KG1 (cell line): ENCODE data around the gene GLT8D1.

Experiments used
- DNase-seq: peaks from one replicate; lab custom pipeline; 2025; lab: John Stamatoyannopoulos, UW

Gene GLT8D1

GRCh38 chr3:52712291-52713212 is 7.0 kb upstream of the GLT8D1 start:
- no peak for DNase-seq

DNA sequence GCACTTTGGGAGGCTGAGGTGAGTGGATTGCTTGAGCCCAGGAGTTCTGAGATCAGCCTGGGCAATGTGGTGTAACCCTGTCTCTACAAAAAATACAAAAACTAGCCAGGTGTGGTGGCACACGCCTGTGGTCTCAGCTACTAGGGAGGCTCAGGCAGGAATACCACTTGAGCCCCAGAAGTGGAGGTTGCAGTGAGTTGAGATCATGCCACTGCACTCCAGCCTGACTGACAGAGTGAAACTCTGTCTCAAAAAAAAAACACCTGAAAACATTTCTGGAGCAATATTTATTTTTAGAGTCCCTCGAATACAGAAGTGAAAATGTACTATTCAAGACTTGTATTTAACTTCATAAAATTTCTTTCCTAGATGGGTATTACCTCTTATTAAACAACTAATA is 4.9 kb upstream of the GLT8D1 start:
- no peak for DNase-seq

DNA sequence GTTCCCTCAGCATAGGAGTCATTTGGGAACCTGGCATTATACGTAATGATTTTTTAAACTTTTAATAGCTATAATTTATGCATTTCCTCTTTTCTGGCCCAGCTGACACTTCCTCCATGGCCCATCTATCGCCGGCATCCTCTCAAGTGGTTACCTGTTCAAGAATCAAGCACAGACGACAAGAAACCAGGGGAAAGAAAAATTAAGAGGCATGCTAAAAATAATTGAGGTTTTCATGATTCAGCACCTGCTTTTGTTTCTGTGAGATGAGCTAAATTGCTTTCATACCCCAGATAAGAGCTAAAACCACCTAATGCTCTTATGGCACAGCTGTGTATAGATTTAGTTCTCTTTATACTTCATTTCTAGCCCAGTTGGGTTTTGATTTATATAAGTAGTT is 2.0 kb upstream of the GLT8D1 start:
- no peak for DNase-seq

DNA sequence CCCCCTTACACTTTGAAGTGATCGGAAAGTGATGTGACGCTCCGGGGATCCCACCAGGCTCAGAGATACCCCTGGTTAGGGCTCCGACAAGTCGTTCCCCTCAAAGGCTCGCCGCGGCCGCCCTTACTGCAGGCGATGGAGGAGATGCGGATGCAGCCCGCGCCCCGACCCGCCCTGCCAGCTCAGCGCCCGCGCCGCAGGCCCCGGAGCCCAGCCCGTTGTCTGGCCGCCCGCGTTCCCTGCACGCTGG is 228 bp downstream of the GLT8D1 start:
- DNase-seq = no peak

- no peak for DNase-seq
Measured at GRCh38 chr3:52704611-52705437, 767 bp downstream of the GLT8D1 start.

DNA sequence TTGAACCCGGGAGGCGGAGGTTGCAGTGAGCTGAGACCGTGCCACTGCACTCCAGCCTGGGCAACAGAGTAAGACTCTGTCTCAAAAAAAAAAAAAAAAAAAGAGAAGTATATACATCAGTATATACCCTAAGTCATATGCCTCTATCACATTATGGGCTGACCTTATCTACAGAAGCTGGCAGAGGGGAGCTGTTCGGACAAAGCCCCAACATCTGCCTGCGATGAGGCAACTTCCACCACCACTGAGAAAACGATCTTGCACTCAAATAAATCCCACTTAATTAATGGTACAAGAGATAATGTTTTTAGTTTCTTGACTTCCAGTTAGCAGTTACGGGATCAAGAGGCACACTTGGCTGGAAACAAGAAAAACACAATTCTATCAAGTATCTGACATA is 2.2 kb downstream of the GLT8D1 start:
- DNase-seq = no peak

DNA sequence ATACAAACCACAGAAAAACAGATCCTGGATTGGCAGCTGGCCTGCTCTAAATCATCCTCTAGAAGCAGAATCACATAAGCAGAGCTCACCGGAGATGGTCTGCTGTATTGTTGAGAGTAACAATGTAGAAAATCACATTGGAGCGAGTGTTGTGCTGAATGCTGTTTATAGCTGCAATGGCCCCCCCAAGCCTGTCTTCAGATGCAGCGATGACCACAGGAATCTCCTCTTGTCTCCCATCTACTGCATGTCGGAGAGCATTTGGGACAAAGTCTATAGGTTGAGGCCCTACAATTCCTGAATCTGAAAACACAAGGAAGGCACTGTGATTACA is 8.0 kb downstream of the GLT8D1 start:
- no peak for DNase-seq

DNA sequence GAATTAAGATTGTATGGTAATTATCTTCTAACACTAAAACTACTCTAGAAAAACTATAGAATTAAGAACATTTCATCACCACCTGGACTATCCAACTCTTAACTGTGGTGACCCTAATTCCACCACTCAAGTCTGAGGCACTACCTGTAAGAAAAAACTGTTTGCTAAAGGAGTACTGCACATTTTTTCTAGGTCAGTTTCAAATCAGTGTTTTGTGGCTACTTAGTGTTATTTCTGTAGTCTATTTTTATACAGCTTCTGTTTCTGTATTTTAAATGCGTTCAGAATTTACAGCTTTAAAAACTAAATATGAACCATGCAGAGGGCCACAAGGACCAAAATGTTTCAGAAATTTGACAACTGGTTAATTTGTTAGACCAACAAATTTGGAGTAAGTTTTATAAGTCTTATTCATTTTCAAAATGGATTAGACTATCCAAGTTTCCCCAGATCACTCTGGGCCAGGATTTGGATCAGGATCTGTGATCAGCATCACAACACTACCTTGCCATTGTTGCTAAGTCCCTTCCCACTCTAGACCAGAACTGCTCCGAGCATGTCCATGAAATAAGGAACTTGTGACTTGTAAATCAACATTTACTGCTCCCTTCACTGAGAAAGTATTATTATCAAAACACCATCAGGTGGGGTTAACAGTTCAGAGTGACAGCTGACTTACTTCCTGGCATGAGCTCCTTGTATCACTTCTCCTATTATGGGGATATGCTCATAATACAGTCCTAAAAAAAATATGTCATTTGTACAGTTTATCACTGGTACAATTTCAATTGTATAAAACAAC is 8.6 kb downstream of the GLT8D1 start:
- DNase-seq = no peak

DNA sequence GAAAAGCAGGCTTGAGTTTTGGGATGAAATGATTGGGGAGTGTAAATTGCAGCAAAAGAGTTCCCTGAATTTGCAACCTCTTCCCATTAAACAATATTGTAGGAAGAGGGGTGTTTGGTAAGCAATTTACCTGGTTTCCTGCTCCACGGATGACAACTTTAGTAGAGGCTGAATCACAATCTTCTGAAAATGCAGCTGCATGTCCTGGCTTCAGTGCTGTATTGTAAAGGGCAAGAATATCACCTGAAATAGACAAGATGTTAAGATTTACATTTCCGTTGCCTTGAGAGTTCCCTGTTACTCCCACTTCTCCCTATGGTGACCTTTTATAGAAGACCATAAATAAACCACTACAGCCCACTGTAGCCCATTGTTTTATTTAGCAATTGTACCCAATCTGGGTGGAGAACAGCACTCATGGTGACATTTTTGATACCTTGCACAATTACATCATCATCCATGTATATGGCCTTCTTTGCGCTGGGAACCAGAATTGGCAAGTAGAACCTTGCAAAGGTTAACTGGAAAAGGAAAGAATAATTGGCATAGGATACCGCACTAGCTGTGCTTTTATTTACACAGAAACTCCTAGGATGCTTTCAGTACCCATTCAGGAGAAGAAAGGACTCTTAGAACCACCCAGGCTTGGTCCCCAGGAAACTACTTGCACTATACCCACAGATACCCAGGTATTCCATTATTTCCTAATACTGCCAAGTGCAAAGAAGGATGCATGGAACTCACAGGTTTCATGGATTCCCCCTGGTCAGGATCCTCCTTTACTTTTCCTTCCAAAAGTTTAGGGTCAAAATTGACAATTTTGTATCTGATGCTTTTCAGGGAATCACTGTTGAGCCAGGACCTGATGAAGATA is 9.6 kb downstream of the GLT8D1 start:
- DNase-seq = no peak

- no peak for DNase-seq
Measured at GRCh38 chr3:52694528-52695189, 10.9 kb downstream of the GLT8D1 start.

DNA sequence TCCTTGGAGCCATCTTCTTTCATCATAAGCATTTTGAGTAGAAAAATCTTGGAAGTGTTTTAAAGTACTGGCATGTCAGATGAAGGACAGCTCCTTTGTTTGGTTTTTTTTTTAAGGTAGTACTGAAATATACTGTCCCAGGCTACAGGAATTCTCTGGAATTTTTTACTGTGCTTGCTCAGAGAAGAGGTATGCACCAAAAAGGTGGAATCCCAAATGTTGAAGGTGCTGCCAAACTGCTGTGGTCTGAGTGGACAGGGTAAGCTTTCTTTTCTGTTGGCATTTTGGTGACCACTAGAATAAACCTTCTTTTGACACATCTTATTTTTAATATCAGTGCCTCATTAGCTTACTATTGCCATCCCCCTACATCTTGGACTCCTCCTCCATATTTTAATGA is 12.5 kb downstream of the GLT8D1 start:
- no peak for DNase-seq

DNA sequence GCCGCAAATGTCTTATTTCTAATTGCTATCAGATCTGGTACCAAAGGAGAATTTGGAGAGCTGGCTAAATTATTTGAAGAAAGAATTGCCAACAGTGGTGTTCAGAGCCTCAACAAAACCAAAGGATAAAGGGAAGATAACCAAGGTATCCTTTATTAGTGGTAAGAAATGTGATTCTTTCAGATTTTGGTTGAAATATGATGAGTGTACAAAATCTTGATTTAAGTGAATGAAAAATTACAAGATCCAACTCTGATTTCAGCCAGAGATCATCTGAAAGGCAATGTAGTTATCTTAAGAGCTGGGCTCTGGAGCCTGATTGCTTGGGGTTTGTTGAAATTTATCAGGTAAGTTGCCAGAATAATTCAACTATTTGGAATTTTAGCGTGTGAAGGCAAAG is 15.0 kb downstream of the GLT8D1 start:
- DNase-seq = no peak

DNA sequence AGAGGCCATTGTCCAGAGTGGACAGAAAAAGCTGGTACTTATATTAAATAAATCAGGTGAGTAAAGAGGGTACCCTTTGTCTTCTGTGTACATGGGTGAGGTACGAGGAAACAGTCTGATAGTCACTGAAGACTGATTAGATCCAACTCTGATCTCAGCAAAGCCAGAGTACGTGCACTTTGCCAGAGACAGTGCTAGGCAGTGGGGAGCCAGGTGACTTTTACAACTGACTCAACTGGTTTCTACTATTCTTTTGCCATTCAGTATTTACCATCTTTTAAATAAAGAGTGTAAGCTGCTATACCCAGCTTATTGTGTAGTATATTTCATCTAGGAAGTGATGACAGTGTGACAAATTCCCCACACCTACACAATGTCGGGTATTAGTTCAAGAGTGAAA is 16.4 kb downstream of the GLT8D1 start:
- DNase-seq = no peak

GRCh38 chr3:52688266-52688665 is 17.3 kb downstream of the GLT8D1 start:
- DNase-seq = no peak

DNA sequence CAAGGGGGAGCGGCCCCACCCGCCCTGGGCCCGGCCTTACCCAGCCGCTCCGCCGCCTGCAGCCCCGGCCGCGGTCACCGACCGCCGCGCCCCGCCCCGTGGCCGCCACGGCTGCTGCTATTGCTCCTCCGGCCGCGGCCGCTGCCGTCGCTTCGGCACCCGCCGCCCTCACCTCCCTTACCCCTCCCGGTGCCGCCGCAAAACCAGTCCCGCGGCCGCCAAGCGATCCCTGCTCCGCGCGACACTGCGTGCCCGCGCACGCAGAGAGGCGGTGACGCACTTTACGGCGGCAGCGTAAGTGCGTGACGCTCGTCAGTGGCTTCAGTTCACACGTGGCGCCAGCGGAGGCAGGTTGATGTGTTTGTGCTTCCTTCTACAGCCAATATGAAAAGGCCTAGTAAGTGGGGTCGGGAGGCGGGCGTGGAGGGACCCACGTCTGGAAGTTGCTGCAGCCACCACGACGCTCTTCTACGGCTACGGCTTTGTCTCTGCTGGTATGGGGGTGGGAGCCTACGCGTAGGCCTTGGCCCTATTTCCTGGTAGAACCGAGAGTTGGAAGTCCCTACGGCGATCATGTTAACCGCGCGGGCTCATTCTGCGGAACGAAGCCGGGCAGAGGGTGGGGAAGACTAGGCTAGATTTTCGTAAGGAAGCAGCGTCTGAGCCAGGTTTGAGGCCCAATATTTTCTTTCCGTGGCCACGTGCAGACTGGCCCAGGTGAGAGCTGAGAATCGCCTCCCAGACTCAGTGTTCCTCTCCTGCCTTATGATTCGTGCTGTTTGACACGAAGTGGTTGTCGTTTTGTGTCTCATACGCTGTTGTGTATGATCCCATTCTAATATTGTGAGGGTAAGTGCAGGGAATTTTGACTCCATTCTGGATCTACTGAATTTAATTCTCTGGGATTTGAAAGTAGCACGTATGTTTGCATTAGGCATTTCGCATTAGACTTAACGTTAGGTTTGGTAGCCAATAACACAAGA is 19.6 kb downstream of the GLT8D1 start, which contains the start of the genes GNL3 and PBRM1:
Gene GNL3, plus strand, starts transcription at position 324 of the 983 bp plus-strand sequence. Its CDS starts 61 bp downstream, at position 385.
Gene PBRM1, minus strand, starts transcription at position 205 of the 983 bp plus-strand sequence.
- peak; percentile 90 for DNase-seq

DNA sequence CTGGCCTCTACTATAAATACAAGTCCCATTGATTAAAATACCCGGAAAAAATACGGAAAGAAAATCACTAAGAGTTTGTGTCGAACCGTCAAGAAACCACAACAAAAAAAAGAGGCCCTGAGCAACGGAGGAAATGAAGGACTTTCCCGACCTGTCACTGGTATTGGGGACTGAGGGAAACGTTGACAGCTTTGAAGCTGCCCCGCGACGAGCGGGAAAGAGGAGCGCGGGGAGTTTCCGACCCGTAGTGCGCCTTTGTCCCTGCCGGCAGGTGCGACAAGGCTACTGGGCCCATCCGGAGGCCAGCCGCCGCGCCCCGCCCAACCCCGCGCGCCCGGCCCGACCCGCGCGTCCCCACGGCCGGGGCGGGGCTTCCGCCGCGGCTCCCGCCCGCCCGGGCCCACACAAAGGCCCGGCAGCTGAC is 20.3 kb downstream of the GLT8D1 start:
- DNase-seq = peak; percentile 37

DNA sequence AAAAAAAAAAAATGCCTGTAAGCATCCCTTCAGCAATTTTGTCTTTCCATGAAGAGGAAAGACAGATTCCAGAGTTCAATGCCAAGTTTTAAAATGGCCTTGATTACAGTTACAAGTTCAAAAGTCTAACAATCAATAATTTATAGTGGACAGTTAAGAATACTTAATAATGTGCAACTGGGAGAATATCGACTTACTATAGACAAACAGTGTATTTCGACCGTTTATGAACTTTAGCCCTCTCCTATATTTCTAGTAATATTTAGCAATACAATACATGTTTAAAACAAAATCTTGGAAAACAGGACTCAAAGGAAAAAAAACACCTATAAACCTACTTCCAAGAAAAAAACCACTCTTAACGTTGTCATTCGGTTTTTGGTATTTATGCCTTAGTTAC is 21.4 kb downstream of the GLT8D1 start:
- no peak for DNase-seq

DNA sequence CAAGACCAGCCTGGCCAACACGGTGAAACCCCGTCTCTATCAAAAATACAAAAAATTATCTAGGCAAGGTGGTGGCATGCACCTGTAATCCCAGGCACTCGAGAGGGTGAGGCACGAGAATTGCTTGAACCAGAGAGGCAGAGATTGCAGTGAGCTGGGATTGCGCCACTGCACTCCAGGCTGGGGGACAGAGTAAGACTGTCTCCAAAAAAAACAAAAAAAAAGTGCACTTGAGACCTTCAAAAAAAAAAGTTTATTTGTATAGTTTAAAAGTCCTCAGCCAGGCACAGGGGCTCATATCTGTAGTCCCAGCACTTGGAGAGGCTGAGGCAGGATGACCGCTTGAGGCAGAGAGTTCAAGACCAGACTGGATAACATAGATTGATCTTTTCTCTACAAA is 22.0 kb downstream of the GLT8D1 start:
- DNase-seq = no peak

DNA sequence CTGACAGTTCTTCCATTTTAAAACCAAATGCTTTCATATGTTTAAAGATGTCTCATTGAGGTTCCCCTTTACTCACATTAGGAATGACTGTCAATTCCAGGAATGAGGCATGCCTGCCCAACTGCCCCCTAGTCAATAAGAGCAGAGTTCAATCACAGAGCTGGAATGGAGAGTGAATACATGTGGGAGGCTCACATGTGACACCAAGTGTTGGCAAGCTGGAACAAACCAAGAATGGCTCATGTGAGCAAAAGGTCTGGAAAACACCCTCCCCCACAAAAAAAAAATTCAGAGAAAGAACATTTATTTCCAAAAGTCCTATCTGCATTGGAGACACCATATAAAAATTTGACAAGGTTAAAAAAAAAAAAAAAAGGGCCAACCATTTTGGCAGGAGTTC is 23.6 kb downstream of the GLT8D1 start:
- no peak for DNase-seq

DNA sequence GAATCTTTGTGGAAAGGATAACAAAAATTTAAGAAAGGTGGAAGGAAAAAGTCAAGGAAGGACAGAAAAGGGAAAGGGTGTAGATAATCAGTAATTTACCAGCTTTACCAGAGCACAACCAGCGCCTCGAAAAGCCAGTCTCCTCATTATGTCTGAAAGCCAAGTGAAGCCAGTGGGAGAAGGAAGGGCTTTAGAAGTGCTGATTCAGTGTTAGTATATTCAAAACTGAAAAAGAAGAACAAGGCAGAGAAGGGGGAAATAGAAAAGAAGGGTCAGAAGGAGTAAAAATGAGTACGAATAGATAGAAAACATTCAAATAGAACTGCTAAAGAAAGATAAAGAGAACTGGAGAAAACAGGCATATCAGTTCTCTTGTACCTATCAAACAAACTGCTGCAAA is 24.0 kb downstream of the GLT8D1 start:
- no peak for DNase-seq
